Stimulated activated CD8-positive, alpha-beta memory T cell treated with anti-CD3 and anti-CD28 coated beads, Interleukin-12 subunit alpha, Interleukin-12 subunit beta, amount 100 ng/mL, for 4 hours (primary cell): ENCODE measurements around the gene CDH5.

Experiments
- DNase-seq: peaks from one replicate; pipeline ENCODE4 v3.0.0-alpha.2; 2020; ENCODE audit warnings: low read depth

CDH5 gene

GRCh38 chr16:66373667-66374066 is 7.2 kb downstream of the CDH5 start:
- DNase-seq: no peak

GRCh38 chr16:66374176-66374575 is 7.7 kb downstream of the CDH5 start:
- DNase-seq: no peak

GRCh38 chr16:66375451-66375850 is 9.0 kb downstream of the CDH5 start:
- no peak for DNase-seq

GRCh38 chr16:66376114-66376513 is 9.6 kb downstream of the CDH5 start:
- no peak for DNase-seq

GRCh38 chr16:66376577-66377305 is 10.2 kb downstream of the CDH5 start:
- no peak for DNase-seq

GRCh38 chr16:66377324-66377723 is 10.8 kb downstream of the CDH5 start:
- DNase-seq: no peak

GRCh38 chr16:66378741-66379570 is 12.5 kb downstream of the CDH5 start:
- DNase-seq: no peak

- DNase-seq: no peak
Observed at GRCh38 chr16:66379571-66379941, 13.1 kb downstream of the CDH5 start.

- DNase-seq: no peak
Observed at GRCh38 chr16:66380421-66380820, 13.9 kb downstream of the CDH5 start.

- DNase-seq: no peak
Observed at GRCh38 chr16:66381585-66382170, 15.2 kb downstream of the CDH5 start.

- DNase-seq: no peak
Observed at GRCh38 chr16:66382171-66382965, 15.9 kb downstream of the CDH5 start.

- DNase-seq: no peak
Observed at GRCh38 chr16:66382966-66383299, 16.4 kb downstream of the CDH5 start.

GRCh38 chr16:66383551-66383950 is 17.1 kb downstream of the CDH5 start:
- DNase-seq: no peak

GRCh38 chr16:66385415-66385814 is 18.9 kb downstream of the CDH5 start:
- no peak for DNase-seq

GRCh38 chr16:66386629-66387622 is 20.4 kb downstream of the CDH5 start:
- DNase-seq: no peak

GRCh38 chr16:66387817-66388332 is 21.4 kb downstream of the CDH5 start:
- DNase-seq: no peak

GRCh38 chr16:66388350-66389139 is 22.1 kb downstream of the CDH5 start:
- DNase-seq: no peak

GRCh38 chr16:66389256-66390176 is 23.0 kb downstream of the CDH5 start:
- DNase-seq: no peak
